ENCODE measurements around the gene POU3F1. TPM values are rescaled to one million over a fixed set of nuclear protein-coding genes. Genes with fewer than 3 reads are reported as not detected.
A peak's percentile ranks its signal among the peaks of the same experiment; 100 is the strongest.

POU3F1 gene
- total RNA-seq, 4 donors from 2014 or later = not detected

GRCh38 chr1:38028105-38028591 lies 18.4 kb downstream of the POU3F1 start:
- TF ChIP-seq POLR2A (IDR thresholded peaks at IDR 0.05) = no peak
- TF ChIP-seq, protein P1, sequence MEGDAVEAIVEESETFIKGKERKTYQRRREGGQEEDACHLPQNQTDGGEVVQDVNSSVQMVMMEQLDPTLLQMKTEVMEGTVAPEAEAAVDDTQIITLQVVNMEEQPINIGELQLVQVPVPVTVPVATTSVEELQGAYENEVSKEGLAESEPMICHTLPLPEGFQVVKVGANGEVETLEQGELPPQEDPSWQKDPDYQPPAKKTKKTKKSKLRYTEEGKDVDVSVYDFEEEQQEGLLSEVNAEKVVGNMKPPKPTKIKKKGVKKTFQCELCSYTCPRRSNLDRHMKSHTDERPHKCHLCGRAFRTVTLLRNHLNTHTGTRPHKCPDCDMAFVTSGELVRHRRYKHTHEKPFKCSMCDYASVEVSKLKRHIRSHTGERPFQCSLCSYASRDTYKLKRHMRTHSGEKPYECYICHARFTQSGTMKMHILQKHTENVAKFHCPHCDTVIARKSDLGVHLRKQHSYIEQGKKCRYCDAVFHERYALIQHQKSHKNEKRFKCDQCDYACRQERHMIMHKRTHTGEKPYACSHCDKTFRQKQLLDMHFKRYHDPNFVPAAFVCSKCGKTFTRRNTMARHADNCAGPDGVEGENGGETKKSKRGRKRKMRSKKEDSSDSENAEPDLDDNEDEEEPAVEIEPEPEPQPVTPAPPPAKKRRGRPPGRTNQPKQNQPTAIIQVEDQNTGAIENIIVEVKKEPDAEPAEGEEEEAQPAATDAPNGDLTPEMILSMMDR (IDR thresholded peaks at IDR 0.05) = no peak
- intact Hi-C loops (cut with DNase I) = loop anchor here (10.0 kb wide), 1 partner anchor 807 kb away; no protein-coding TSS in a partner anchor
- WGBS, 2 donors = 74 to 86% methylated on average over 3 of the region's 3 CpGs
- DNase-seq = no peak
- Histone ChIP-seq H3K27me3 (no peaks in the 10 kb centered on the region), H3K36me3 (peaks cover 25 to 26% of the 10 kb centered on the region in 2 donors), H3K9me3 (no peaks in the 10 kb centered on the region), H3K4me3 (replicated peaks in 1 of 3) (no peak overlapping the region), H3K4me1 (peaks cover 0 to 14% of the 10 kb centered on the region in 2 donors), H3K27ac (no peak overlapping the region)

GRCh38 chr1:38027201-38028104 lies 19.1 kb downstream of the POU3F1 start:
- no peak for DNase-seq
- intact Hi-C loops (cut with DNase I) = loop anchor here (10.0 kb wide), 1 partner anchor 807 kb away; no protein-coding TSS in a partner anchor
- peaks cover 32% of the 10 kb centered on the region in 2 donors for H3K36me3 ChIP-seq
- 73 to 84% methylated on average over 16 to 19 of the region's 19 CpGs for WGBS, 2 donors
- H3K27me3 ChIP-seq = no peaks in the 10 kb centered on the region
- H3K4me3 ChIP-seq (replicated peaks in 1 of 3) = no peak overlapping the region
- H3K27ac ChIP-seq = no peak overlapping the region
- no peak for TF ChIP-seq POLR2A (IDR thresholded peaks at IDR 0.05)
- TF ChIP-seq, protein P1 (IDR thresholded peaks at IDR 0.05) = no peak
- H3K4me1 ChIP-seq = peaks cover 0 to 14% of the 10 kb centered on the region in 2 donors
- H3K9me3 ChIP-seq = no peaks in the 10 kb centered on the region

GRCh38 chr1:38026592-38027200 lies 19.9 kb downstream of the POU3F1 start:
- intact Hi-C loops (cut with DNase I) = loop anchor here (10.0 kb wide), 1 partner anchor 808 kb away; no protein-coding TSS in a partner anchor
- peaks cover 0 to 14% of the 10 kb centered on the region in 2 donors for H3K4me1 ChIP-seq
- no peak for TF ChIP-seq POLR2A (IDR thresholded peaks at IDR 0.05)
- TF ChIP-seq, protein P1 (IDR thresholded peaks at IDR 0.05) = peak in 5 of 6 experiments; percentile 28 to 67 (median 63)
- peaks cover 38 to 40% of the 10 kb centered on the region in 2 donors for H3K36me3 ChIP-seq
- no peaks in the 10 kb centered on the region for H3K27me3 ChIP-seq
- 66 to 80% methylated on average over 6 to 8 of the region's 8 CpGs for WGBS, 2 donors
- DNase-seq = peak; percentile 69 to 71
- H3K27ac ChIP-seq = no peak overlapping the region
- H3K9me3 ChIP-seq = no peaks in the 10 kb centered on the region
- H3K4me3 ChIP-seq (replicated peaks in 1 of 3) = no peak overlapping the region

GRCh38 chr1:38025664-38026063 lies 20.9 kb downstream of the POU3F1 start:
- DNase-seq = no peak
- H3K9me3 ChIP-seq = no peaks in the 10 kb centered on the region
- peaks cover 0 to 14% of the 10 kb centered on the region in 2 donors for H3K4me1 ChIP-seq
- WGBS, 2 donors = 90 to 91% methylated on average over 6 of the region's 6 CpGs
- peaks cover 46 to 48% of the 10 kb centered on the region in 2 donors for H3K36me3 ChIP-seq
- TF ChIP-seq, protein P1 (IDR thresholded peaks at IDR 0.05) = no peak
- no peak for TF ChIP-seq POLR2A (IDR thresholded peaks at IDR 0.05)
- intact Hi-C loops (cut with DNase I) = loop anchor here (10.0 kb wide), 1 partner anchor 809 kb away; no protein-coding TSS in a partner anchor
- no peak overlapping the region for H3K4me3 ChIP-seq (replicated peaks in 1 of 3)
- H3K27me3 ChIP-seq = no peaks in the 10 kb centered on the region
- no peak overlapping the region for H3K27ac ChIP-seq

All from thyroid gland (tissue), 4 donors.